Testis (tissue), 3 donors: Measurements from ENCODE around the gene MSH5. TPM values are rescaled to one million over a fixed set of nuclear protein-coding genes. Genes with fewer than 3 reads are reported as not detected.

Experiments
- DNase-seq: peaks from one replicate; pipeline ENCODE4 v3.0.0-alpha.2; 2019
- H3K27ac ChIP-seq, 2 donors: fragments of 200-600 bp; sonication (generic); one replicate each; pipeline ENCODE4 v1.5.1; 2019
- H3K27me3 ChIP-seq: fragments of 200-600 bp; sonication (generic); one replicate; pipeline ENCODE4 v1.5.1; 2019
- H3K36me3 ChIP-seq: fragments of 200-600 bp; sonication (generic); one replicate; pipeline ENCODE4 v1.5.1; 2017; ENCODE audit warnings: low read depth; ENCODE audit errors: missing control alignments
- H3K4me1 ChIP-seq: fragments of 200-600 bp; sonication (generic); one replicate; pipeline ENCODE4 v1.5.1; 2019
- H3K4me3 ChIP-seq, 2 donors: fragments of 200-600 bp; sonication (generic); one replicate each; pipeline ENCODE4 v1.5.1; 2017 to 2019
- H3K9me3 ChIP-seq: fragments of 200-600 bp; sonication (generic); one replicate; pipeline ENCODE4 v1.5.1; 2017
- CTCF ChIP-seq, 3 experiments: fragments of 450-650 bp in 2 of 3; fragments of 200-600 bp in 1 of 3; sonication (generic) in 1 of 3; IDR thresholded peaks; one replicate each; pipeline ENCODE4 v1.5.1; 2016 to 2019; ENCODE audit warnings: antibody characterized with exemption in 3 of 3, mild to moderate bottlenecking in 2 of 3, moderate library complexity in 1 of 3
- POLR2A ChIP-seq: fragments of 450-650 bp; IDR thresholded peaks from one replicate; pipeline ENCODE4 v1.6.1; 2017; ENCODE audit warnings: antibody characterized with exemption, mild to moderate bottlenecking, moderate library complexity
- WGBS, 2 donors: methylation state at CpG; one replicate each; pipeline ENCODE4 v1.1.5; 2018; 5-methylcytosine and 5-hydroxymethylcytosine counted together
- intact Hi-C: fragments of 100-400 bp; cut with DNase I; formaldehyde crosslinking; loops from one replicate; pipeline ENCODE4 v1.15.1; 2023; ENCODE audit warnings: low total_unique reads
- polyA plus RNA-seq: library from polyadenylated mRNA; stranded (reverse); fragments of 350-450 nt; fragmentation: Illumina TruSeq; extraction: RNeasy Lipid Tissue Mini Kit (QIAGEN cat#74804); gene quantifications from one replicate; pipeline ENCODE4 v1.2.3, GENCODE V29; 2014; ENCODE audit warnings: low read depth, low replicate concordance; ENCODE audit not compliant: insufficient read depth
- total RNA-seq, 2 donors: library from RNA; depleted of rRNA; stranded (reverse); fragments of >200 nt; gene quantifications; one replicate each; pipeline ENCODE4 v1.2.3, GENCODE V29; 2016

The MSH5 gene
- total and polyA plus RNA-seq, 3 donors from 2014 or later = 36.2 to 135 (median 77.6) TPM

GRCh38 chr6:31701666-31702404 lies 38.0 kb upstream of the MSH5 start:
- Histone ChIP-seq H3K9me3 (no peaks in the 10 kb centered on the region), H3K4me1 (peaks cover 10% of the 10 kb centered on the region), H3K4me3 (peak overlapping the region; percentile 82 to 85), H3K36me3 (no peaks in the 10 kb centered on the region), H3K27me3 (no peaks in the 10 kb centered on the region), H3K27ac (peak overlapping the region; percentile 82 to 97)
- 18 to 26% methylated on average over 6 to 7 of the region's 7 CpGs for WGBS, 2 donors
- intact Hi-C loops = no loop called here
- TF ChIP-seq POLR2A (no peak), CTCF (IDR thresholded peaks at IDR 0.05) (no peak)
- no peak for DNase-seq

GRCh38 chr6:31702405-31702818 lies 37.4 kb upstream of the MSH5 start:
- Histone ChIP-seq H3K27me3 (no peaks in the 10 kb centered on the region), H3K4me3 (peak overlapping the region; percentile 82 to 85), H3K4me1 (peaks cover 10% of the 10 kb centered on the region), H3K36me3 (no peaks in the 10 kb centered on the region), H3K27ac (peak overlapping the region; percentile 82 to 97), H3K9me3 (no peaks in the 10 kb centered on the region)
- intact Hi-C loops = no loop called here
- peak; percentile 49 for DNase-seq
- 0% methylated on average over 10 of the region's 10 CpGs for WGBS, 2 donors
- TF ChIP-seq CTCF (IDR thresholded peaks at IDR 0.05) (no peak), POLR2A (no peak)

GRCh38 chr6:31702819-31703716 lies 36.7 kb upstream of the MSH5 start, which contains the start of gene ABHD16A:
Gene ABHD16A (minus strand): TSS chr6:31703324. CDS start chr6:31703281, 43 bp downstream.
- intact Hi-C loops = no loop called here
- 1 to 2% methylated on average over 42 to 54 of the region's 54 CpGs for WGBS, 2 donors
- H3K27ac ChIP-seq = peak within 1 kb of the TSS; percentile 82 to 97
- no peaks in the 10 kb centered on the region for H3K9me3 ChIP-seq
- no peaks in the 10 kb centered on the region for H3K27me3 ChIP-seq
- no peaks in the 10 kb centered on the region for H3K36me3 ChIP-seq
- peaks cover 10% of the 10 kb centered on the region for H3K4me1 ChIP-seq
- TF ChIP-seq CTCF (IDR thresholded peaks at IDR 0.05) (peak in 2 of 3 experiments; percentile 14 to 33), POLR2A (peak; percentile 97)
- peak; percentile 100 for DNase-seq
- peak within 1 kb of the TSS; percentile 82 to 85 for H3K4me3 ChIP-seq

GRCh38 chr6:31705931-31706330 lies 33.9 kb upstream of the MSH5 start:
- TF ChIP-seq POLR2A (no peak), CTCF (IDR thresholded peaks at IDR 0.05) (no peak)
- no peak overlapping the region for H3K27ac ChIP-seq
- H3K27me3 ChIP-seq = no peaks in the 10 kb centered on the region
- intact Hi-C loops = no loop called here
- 83 to 88% methylated on average over 6 of the region's 6 CpGs for WGBS, 2 donors
- H3K36me3 ChIP-seq = no peaks in the 10 kb centered on the region
- no peaks in the 10 kb centered on the region for H3K9me3 ChIP-seq
- no peak for DNase-seq
- H3K4me3 ChIP-seq = no peak overlapping the region
- H3K4me1 ChIP-seq = peaks cover 10% of the 10 kb centered on the region
